ENCODE data around the gene PARP15.

DNA sequence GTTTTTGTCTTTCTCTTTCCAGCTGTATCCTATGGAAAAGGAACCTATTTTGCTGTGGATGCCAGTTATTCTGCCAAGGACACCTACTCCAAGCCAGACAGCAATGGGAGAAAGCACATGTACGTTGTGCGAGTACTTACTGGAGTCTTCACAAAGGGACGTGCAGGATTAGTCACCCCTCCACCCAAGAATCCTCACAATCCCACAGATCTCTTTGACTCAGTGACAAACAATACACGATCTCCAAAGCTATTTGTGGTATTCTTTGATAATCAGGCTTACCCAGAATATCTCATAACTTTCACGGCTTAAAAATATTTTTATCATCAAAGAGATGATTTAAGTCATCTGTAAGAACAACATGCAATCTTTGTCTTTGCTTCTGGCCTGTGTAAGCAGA is 58.3 kb downstream of the PARP15 start:
- TF ChIP-seq POLR2A (IDR thresholded peaks at IDR 0.05), result no peak
- TF ChIP-seq CTCF (IDR thresholded peaks at IDR 0.05), result no peak

Measured in adrenal gland (tissue), 5 donors.